Naive thymus-derived CD8-positive, alpha-beta T cell (primary cell): ENCODE results near the gene SEMA4B. TPM values are rescaled to one million over a fixed set of nuclear protein-coding genes. Genes with fewer than 3 reads are reported as not detected.
"Not testable (repeated sequence)": the region's sequence is repeated elsewhere in the genome, so short reads cannot be mapped to it uniquely, and the experiment has no call there.

Experiments
- ATAC-seq, 2 donors: fragments of 150-1000 bp; cut with Tn5 transposase in 1 of 2; sonication (Bioruptor Pico), chemical (Tn5 transposase) in 1 of 2; 1 replicate in 1 of 2; 2 replicates in 1 of 2; pipeline ENCODE4 v1.10.0; 2021; ENCODE audit warnings: mild to moderate bottlenecking in 2 of 2, moderate library complexity in 2 of 2
- POLR2A ChIA-PET: fragments of 350-600 bp; sonication (Branson Sonifier 250); formaldehyde crosslinking; loops from one replicate; lab custom pipeline; 2021; ENCODE audit warnings: antibody characterized with exemption; lab: Charles Lee
- DNase-seq, 10 donors: peaks; one replicate each; pipeline versions ENCODE4 v3.0.0 to v3.0.0-alpha.2; 2020 to 2022
- H3K27ac Mint-ChIP-seq, 10 donors: one replicate each; pipeline ENCODE4 v1.8.0; 2020 to 2022; ENCODE audit warnings: mild to moderate bottlenecking in 10 of 10, mixed read lengths in 10 of 10, moderate library complexity in 4 of 10, inconsistent platforms in 1 of 10
- H3K27me3 Mint-ChIP-seq, 5 donors: one replicate each; pipeline ENCODE4 v1.8.0; 2021 to 2022; ENCODE audit warnings: mixed read lengths in 5 of 5
- H3K36me3 Mint-ChIP-seq, 3 donors: one replicate each; pipeline ENCODE4 v1.8.0; 2020 to 2022; ENCODE audit warnings: mixed read lengths in 3 of 3, mild to moderate bottlenecking in 2 of 3, inconsistent platforms in 1 of 3
- H3K4me1 Mint-ChIP-seq, 4 donors: one replicate each; pipeline ENCODE4 v1.8.0; 2021 to 2022; ENCODE audit warnings: mixed read lengths in 4 of 4
- H3K4me3 Mint-ChIP-seq, 10 donors: one replicate each; pipeline ENCODE4 v1.8.0; 2020 to 2022; ENCODE audit warnings: mild to moderate bottlenecking in 10 of 10, mixed read lengths in 10 of 10, moderate library complexity in 6 of 10, inconsistent platforms in 1 of 10
- H3K9me3 Mint-ChIP-seq, 9 donors: one replicate each; pipeline ENCODE4 v1.8.0; 2020 to 2022; ENCODE audit warnings: mixed read lengths in 9 of 9, mild to moderate bottlenecking in 3 of 9, inconsistent platforms in 1 of 9, moderate library complexity in 1 of 9
- polyA plus RNA-seq, 3 donors: library from polyadenylated mRNA; unstranded; fragments of 300-500 nt; fragmentation: Illumina TruSeq; gene quantifications; one replicate each; pipeline ENCODE4 v1.2.3, GENCODE V29; 2021
- total RNA-seq, 8 experiments: library from RNA in 2 of 8; stranded (reverse) in 2 of 8; gene quantifications; one replicate each; pipeline ENCODE4 v1.2.3 and lab custom pipeline; 2021 to 2026

The SEMA4B gene
- total and polyA plus RNA-seq, 5 experiments from 2014 or later, result 4.1 to 25.1 (median 6.8) TPM

DNA sequence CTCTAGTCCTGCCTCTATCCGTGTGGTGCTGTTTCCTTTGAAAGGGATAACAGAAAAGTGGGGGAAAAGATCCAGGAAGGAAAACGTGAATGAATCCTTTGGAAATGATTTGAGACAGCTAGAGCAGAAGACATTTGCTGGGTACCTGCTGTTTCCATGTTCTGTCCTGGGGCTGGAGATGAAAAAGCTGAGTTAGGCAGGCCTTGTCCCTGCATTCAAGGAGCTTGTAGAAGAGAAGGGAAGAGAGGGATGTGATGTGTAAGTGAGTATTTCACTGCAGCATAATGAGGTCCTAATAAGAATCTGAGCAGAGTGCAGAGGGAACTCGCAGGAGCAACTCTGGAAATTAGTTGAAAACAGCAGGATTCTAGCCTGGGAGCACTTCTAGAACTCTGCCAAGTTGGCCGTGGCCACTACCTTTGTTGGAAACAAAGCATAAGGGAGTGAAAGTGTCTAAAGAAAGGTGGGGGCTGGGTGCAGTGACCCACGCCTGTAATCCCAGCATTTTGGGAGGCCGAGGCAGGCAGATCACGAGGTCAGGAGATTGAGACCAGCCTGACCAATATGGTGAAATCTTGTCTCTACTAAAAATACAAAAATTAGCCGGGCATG is 13.8 kb upstream of the SEMA4B start:
- Mint-ChIP-seq H3K4me1 (peaks cover 18 to 51% (median 24%) of the 10 kb centered on the region in 4 donors), H3K27me3 (no peaks in the 10 kb centered on the region), H3K4me3 (peak overlapping the region in 1 of 10 donors; percentile 17), H3K36me3 (no peaks in the 10 kb centered on the region), H3K9me3 (no peaks in the 10 kb centered on the region), H3K27ac (peak overlapping the region in 2 of 10 donors; percentile 72 to 82)
- DNase-seq (no peak), ATAC-seq (no peak)
- POLR2A ChIA-PET, result no interaction called here

DNA sequence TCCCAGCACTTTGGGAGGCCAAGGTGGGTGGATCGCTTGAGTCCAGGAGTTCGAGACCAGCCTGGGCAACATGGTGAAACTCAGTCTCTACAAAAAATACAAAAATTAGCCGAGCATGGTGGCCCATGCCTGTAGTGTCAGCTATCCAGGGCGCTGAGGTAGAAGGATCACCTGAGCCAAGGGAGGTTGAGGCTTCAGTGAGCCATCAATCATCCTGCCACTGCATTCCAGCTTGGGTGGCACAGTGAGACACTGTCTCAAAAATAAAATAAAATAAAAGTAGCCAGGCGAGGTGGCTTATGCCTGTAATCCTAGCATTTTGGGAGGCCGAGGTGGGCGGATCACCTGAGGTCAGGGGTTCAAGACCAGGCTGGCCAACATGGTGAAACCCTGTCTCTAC is 13.1 kb upstream of the SEMA4B start:
- not testable (repeated sequence) for ATAC-seq, DNase-seq, H3K27ac Mint-ChIP-seq, H3K4me3 Mint-ChIP-seq, H3K36me3 Mint-ChIP-seq, H3K9me3 Mint-ChIP-seq, H3K27me3 Mint-ChIP-seq
- POLR2A ChIA-PET, result interaction anchor here (0.6 kb wide), 1 partner anchor 11 kb away, joined by 4 read pairs; no protein-coding TSS in a partner anchor
- peaks cover 21 to 58% (median 31%) of the 10 kb centered on the region in 4 donors for H3K4me1 Mint-ChIP-seq

DNA sequence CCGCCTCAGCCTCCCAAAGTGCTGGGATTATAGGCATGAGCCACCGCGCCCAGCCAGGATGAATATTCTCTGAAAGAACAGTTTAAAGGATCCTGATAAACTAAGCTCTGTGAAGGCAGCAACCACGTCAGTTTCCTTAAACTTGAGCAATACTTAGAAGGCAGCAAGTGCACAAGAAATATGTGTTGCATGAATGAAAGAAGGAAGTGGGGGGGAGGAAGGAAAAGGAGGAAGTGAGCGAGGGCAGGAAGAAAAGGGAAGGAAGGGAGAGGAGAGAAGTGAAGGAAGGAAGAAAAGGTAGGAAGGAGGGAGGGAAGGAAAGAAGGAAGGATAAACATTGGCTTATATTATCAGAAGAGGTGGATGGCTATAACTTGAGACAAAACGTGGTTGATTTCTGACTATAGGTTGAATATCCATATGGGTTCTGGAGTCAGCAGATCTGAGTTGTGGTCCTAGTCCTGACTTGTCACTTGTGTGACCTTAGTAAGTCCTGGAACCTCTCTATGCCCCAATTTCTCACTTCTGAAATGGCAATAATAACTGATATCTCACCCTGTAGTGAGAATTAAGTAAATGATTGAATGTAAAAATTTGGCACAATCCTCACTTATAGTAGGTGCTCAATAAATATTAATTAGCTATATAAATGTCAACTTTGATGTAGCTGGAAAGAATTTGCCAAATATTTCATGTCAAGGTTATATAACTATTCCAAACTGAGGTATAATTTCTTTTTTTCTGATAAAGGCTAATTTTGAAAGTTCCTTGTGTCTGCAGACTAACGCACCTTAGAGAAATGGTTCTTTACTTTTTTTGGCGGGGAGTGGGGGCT is 12.0 kb upstream of the SEMA4B start:
- H3K4me1 Mint-ChIP-seq, result peaks cover 26 to 64% (median 38%) of the 10 kb centered on the region in 4 donors
- no peaks in the 10 kb centered on the region for H3K36me3 Mint-ChIP-seq
- DNase-seq, result no peak
- no peak for ATAC-seq
- H3K27me3 Mint-ChIP-seq, result no peaks in the 10 kb centered on the region
- H3K27ac Mint-ChIP-seq, result peak overlapping the region in 3 of 10 donors; percentile 58 to 81 (median 67)
- no peaks in the 10 kb centered on the region for H3K9me3 Mint-ChIP-seq
- POLR2A ChIA-PET, result interaction anchor here (0.6 to 0.9 kb wide), 3 partner anchors 12 to 25 kb away, joined by 3 to 4 read pairs (median 4); no protein-coding TSS in a partner anchor
- H3K4me3 Mint-ChIP-seq, result peak overlapping the region in 1 of 10 donors; percentile 58

DNA sequence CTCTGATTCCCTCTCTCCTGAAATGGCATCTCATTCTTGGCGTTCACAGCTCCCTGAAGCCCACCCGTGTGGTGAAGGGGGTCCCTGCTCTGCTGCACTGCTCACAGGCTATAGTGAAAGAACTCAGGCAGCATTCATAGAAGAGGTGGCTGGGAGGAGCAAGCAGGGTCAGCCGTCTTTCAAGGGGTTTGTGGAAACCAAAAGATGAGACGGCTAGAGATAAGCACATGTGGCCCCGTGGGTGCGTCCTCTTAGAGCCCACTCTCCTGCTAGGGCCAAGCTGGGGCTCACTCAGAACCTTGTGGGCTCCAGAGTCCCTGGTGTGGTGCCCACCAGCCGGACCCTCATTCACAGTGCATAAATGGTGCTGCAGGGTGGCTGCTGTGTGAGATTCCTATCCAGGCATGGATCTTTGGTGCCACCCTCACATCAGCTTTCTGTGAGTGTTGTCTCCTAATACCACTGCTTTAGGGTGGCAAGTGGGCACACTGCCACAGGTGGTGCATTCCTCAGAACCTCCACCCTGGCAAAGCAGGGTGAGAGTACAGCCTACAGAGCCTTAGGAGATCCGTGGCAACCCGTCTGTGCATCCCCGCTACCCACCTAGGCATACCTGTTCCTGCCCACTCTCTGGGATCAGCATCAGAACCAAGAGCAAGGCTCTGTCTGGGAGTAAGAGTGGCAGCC is 11.2 kb upstream of the SEMA4B start:
- Mint-ChIP-seq H3K9me3 (no peaks in the 10 kb centered on the region), H3K27me3 (no peaks in the 10 kb centered on the region), H3K27ac (peak overlapping the region in 7 of 10 donors; percentile 15 to 93 (median 60)), H3K4me1 (peaks cover 26 to 69% (median 39%) of the 10 kb centered on the region in 4 donors), H3K36me3 (no peaks in the 10 kb centered on the region), H3K4me3 (peak overlapping the region in 1 of 10 donors; percentile 33)
- ATAC-seq, result no peak
- peak in 1 of 10 donors; percentile 35 for DNase-seq
- POLR2A ChIA-PET, result interaction anchor here (0.7 to 0.9 kb wide), 2 partner anchors 12 to 26 kb away, joined by 3 to 4 read pairs; no protein-coding TSS in a partner anchor

DNA sequence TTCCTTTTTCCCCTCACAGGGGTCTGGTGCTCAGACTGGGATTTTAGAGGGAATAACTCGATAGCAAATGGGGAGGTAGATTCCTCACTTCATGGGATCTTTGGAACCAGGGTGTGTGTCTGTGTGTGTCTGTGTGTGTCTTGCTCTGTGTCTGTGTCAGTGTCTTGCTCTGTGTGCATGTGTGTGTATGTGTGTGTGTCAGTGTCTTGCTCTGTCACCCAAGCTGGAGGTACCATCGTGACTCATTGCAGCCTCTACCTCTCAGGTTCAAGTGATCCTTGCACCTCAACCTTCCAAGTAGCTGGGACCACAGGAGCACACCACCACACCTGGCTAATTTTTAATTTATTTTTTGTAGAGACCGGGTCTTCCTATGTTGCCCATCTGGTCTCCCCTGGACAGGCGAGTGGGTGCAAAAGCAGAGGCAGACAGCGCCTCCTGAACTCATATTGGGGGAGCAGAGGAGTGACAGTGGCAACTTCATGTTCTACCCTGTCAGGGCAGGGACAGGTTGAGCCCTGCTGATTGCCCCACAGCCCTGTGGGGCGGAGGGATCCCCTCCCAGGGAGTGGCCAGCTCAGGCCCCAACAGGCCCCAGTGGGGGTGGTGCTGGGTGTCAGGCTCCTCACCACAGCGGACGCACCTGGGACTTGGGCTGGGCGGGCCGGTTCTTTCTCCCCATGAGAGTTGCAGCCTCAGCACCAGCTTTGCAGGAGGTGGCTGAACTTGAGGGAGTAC is 10.4 kb upstream of the SEMA4B start:
- Mint-ChIP-seq H3K4me1 (peaks cover 21 to 71% (median 33%) of the 10 kb centered on the region in 4 donors), H3K9me3 (no peaks in the 10 kb centered on the region), H3K27ac (peak overlapping the region in 4 of 10 donors; percentile 31 to 93 (median 76)), H3K4me3 (peak overlapping the region in 2 of 10 donors; percentile 7 to 81), H3K27me3 (no peaks in the 10 kb centered on the region), H3K36me3 (no peaks in the 10 kb centered on the region)
- POLR2A ChIA-PET, result interaction anchor here (0.5 to 3.7 kb wide), 5 partner anchors 11 to 75 kb away, joined by 3 to 36 read pairs (median 3); partner anchors contain the start of genes CIB1, GDPGP1, NGRN and SEMA4B
- DNase-seq (peak in 1 of 10 donors; percentile 61), ATAC-seq (no peak)

DNA sequence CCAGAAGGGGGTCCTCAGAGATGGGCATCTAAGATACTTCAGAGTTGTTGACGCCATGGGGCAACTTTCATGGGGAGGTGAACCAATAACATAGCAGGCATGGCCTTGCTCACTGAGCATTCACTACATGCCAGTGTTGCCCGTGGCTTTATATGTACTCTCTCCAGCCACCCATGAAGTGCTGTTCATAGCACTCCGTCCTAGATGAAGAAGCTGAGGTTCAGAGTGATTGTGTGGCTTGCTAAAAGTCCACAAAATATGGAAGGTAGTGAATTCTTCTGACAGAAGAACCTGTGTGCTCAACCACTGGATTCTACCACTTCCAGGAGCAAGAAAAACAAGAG is 9.8 kb upstream of the SEMA4B start:
- POLR2A ChIA-PET, result interaction anchor here (0.7 to 3.7 kb wide), 6 partner anchors 10 to 842 kb away, joined by 3 to 36 read pairs (median 11); partner anchors contain the start of genes CIB1, GDPGP1, NGRN and SEMA4B
- Mint-ChIP-seq H3K4me3 (peak overlapping the region; percentile 14 to 86 (median 76)), H3K36me3 (no peaks in the 10 kb centered on the region), H3K27me3 (no peaks in the 10 kb centered on the region), H3K27ac (peak overlapping the region in 8 of 10 donors; percentile 29 to 89 (median 83)), H3K9me3 (no peaks in the 10 kb centered on the region), H3K4me1 (peaks cover 21 to 73% (median 33%) of the 10 kb centered on the region in 4 donors)
- DNase-seq (no peak), ATAC-seq (no peak)

DNA sequence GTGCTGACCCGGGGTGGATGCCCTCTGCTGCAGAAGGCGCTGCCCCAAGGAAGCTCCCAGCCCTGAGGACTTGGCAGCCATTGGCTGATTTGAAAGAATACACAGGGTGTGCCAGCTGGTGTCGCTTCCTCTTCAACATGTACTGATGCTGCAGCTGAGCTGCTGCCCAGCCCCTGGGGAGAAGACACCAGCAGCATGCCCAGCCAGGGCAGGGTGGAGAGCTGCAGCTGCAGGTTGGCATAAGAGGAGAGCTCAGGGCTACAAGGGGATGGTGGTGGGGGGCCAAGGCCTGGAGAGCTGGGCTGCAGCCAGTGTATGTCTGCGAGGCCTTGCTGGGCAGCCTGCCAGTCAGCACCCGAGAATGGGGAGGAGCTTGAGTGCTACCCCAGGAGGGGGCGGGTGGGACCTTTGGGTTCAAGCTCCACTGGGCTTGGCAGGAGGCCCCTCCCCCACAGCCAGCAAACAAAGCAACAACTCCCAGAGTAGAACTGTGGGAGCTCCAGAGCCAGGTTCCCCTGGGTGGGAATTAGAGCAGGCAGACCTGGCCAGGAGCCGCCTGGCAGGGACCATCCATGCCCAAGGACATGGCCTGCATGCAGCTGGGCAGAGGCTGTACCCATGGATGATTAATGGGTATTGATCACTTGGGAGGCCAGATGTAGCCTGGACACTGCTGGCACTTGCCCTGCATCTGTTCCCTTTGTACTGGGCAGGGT is 9.2 kb upstream of the SEMA4B start:
- H3K27ac Mint-ChIP-seq, result peak overlapping the region in 9 of 10 donors; percentile 29 to 89 (median 83)
- ATAC-seq, result peak; percentile 84
- H3K4me3 Mint-ChIP-seq, result peak overlapping the region; percentile 60 to 86 (median 80)
- POLR2A ChIA-PET, result interaction anchor here (0.7 to 3.7 kb wide), 12 partner anchors 10 to 841 kb away, joined by 3 to 36 read pairs (median 4); partner anchors contain the start of genes CIB1, GDPGP1, IDH2 and NGRN
- H3K9me3 Mint-ChIP-seq, result no peaks in the 10 kb centered on the region
- peak in 8 of 10 donors; percentile 22 to 76 (median 34) for DNase-seq
- peaks cover 21 to 72% (median 33%) of the 10 kb centered on the region in 4 donors for H3K4me1 Mint-ChIP-seq
- no peaks in the 10 kb centered on the region for H3K27me3 Mint-ChIP-seq
- H3K36me3 Mint-ChIP-seq, result no peaks in the 10 kb centered on the region

DNA sequence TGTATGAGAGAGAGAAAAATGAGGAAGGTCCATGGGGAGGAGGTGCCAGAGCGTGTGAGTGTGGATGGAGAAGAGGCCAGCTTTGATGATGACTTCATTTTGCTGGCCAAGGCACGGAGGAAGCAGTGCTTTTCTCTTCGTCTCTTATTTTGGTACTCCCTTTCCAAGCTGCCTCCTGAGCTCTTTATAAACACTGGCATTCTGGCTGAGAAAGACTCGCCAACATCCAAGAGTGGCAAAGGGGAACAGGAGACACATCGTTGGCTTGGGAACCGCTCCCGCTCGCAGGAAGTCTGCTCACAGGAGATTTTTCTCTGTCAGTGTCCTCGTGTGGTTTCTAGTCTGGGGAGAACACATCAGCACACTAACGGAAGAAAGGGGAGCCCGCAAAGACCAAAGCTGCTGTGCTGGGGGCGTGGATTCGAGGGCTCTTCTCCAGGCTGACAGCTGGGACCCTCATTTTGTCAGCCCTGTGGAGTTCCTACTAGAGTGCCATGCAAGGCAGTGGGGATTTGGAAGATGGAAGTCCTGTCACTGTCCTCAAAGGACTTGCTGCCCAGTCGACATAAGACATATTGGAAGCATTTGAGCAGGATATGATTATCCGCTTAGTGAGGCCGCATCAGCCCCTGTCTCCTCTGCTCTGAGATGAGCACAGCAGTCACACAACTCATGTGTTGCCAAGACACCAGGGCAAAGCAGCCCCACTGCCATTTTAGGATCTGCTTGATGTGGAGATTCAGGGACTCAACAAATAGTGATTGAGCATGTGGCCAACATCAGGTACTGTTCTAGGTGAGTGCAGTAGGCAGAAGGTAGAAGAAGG is 8.0 kb upstream of the SEMA4B start:
- peak overlapping the region; percentile 44 to 81 (median 72) for H3K4me3 Mint-ChIP-seq
- peak overlapping the region; percentile 69 to 93 (median 82) for H3K27ac Mint-ChIP-seq
- no peaks in the 10 kb centered on the region for H3K9me3 Mint-ChIP-seq
- H3K36me3 Mint-ChIP-seq, result no peaks in the 10 kb centered on the region
- no peaks in the 10 kb centered on the region for H3K27me3 Mint-ChIP-seq
- POLR2A ChIA-PET, result interaction anchor here (0.9 to 3.7 kb wide), 6 partner anchors 8 to 73 kb away, joined by 3 to 36 read pairs (median 9); partner anchors contain the start of genes CIB1, GDPGP1, NGRN and SEMA4B
- DNase-seq (peak in 5 of 10 donors; percentile 25 to 54 (median 34)), ATAC-seq (peak; percentile 60 to 64)
- H3K4me1 Mint-ChIP-seq, result peaks cover 19 to 65% (median 31%) of the 10 kb centered on the region in 4 donors

DNA sequence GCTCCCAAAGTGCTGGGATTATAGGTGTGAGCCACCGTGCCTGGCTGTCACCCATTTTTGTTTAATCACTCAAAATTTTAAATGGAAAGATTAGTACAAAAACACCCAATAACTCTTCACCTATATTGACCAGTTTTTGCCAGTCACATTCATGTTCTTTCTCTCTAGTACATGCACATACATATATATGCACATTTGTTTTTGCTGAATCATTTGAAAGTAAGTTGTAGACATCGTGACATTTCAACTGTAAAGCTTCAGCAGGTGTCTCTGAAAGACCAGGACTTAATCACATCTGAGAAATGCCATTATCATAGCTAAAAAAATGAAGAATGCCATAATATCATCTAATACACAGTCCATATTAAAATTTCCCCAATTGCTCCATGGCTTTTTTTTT is 6.5 kb upstream of the SEMA4B start:
- Mint-ChIP-seq H3K36me3 (no peaks in the 10 kb centered on the region), H3K4me1 (peaks cover 20 to 68% (median 33%) of the 10 kb centered on the region in 4 donors), H3K9me3 (no peaks in the 10 kb centered on the region), H3K27ac (peak overlapping the region in 1 of 10 donors; percentile 36), H3K4me3 (peak overlapping the region in 2 of 10 donors; percentile 20 to 39), H3K27me3 (no peaks in the 10 kb centered on the region)
- ATAC-seq (no peak), DNase-seq (no peak)
- POLR2A ChIA-PET, result interaction anchor here (0.7 kb wide), 1 partner anchor 569 kb away, joined by 3 read pairs; no protein-coding TSS in a partner anchor

DNA sequence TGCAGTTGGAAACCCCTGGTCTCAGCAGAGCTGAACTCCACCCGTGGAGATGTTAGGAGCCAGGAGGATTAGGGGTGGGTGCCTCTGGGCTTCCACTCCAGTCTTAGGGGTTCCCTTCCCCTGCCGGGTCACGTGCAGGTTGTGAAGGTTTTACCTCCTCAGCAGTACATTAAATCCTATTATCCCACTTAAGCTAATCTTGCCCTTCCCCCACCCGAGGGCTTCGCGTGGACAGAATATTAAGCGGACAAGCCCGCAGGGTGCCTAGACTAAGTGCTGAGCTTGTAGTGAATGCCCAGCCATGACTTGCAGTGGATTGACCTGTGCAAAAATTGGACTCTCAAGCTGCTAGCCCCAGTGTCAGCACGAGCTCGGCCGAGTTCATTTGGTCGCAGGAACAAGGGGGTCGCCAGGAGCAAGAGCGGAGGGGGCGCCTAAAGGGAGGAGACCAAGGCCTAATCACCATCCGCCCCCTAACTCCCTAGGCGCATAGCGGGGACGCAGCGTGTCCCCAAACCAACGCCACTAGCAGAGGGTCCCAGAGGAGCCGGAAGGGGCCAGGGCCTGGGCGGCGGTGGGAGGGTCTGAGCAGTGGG is 498 bp upstream of the SEMA4B start:
- ATAC-seq (no peak), DNase-seq (peak in 1 of 10 donors; percentile 7)
- H3K9me3 Mint-ChIP-seq, result no peaks in the 10 kb centered on the region
- H3K27me3 Mint-ChIP-seq, result no peaks in the 10 kb centered on the region
- H3K4me3 Mint-ChIP-seq, result peak overlapping the region; percentile 81 to 91 (median 87)
- H3K36me3 Mint-ChIP-seq, result no peaks in the 10 kb centered on the region
- POLR2A ChIA-PET, result interaction anchor here (0.5 to 5.5 kb wide), 16 partner anchors 9 to 355 kb away, joined by 3 to 84 read pairs (median 4); partner anchors contain the start of genes CIB1, GDPGP1, IDH2 and NGRN
- peaks cover 8 to 53% (median 22%) of the 10 kb centered on the region in 4 donors for H3K4me1 Mint-ChIP-seq
- H3K27ac Mint-ChIP-seq, result peak overlapping the region; percentile 34 to 92 (median 90)
